Measurements from ENCODE around the gene HSPBAP1.

HSPBAP1 gene

DNA sequence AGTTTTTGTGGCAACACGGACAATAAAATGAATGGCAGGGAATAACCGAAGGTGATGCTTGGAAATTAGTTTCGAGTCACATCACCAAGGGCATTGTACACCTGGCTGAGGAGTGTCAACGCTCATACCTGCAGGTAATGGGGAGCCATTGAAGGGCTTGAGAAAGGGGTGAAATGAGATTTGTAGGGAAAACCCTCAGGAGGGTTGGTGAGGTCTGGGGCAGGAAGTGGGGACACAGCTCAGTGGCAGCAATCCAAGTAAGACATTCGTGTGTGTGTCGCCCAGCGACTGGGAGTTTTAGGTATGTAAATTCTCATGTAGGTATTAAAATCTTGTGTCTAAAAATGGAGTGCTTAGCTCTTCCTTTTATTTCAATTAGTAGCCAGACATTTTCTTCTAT is 98.7 kb downstream of the HSPBAP1 start:
- no peak for DNase-seq

DNA sequence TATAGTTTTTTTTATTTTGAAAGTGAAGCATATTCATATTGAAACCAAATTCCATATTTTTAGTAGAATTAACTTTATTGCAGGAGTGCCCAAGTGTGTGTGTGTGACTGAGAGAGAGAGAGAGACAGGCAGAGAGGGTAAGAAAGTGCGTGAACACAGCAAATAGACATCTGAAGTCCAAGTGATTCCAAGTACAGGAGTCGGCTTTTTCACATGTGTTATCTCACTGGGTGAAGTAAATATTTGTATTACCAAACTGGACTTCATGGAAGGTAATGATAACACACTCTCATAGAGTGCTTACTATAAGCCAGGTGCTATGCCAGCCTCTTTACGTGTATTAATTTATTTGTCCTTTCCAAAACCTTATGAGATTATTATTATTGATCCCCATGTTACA is 101.0 kb downstream of the HSPBAP1 start:
- DNase-seq = no peak
- intact Hi-C loops (cut with DNase I) = no loop called here

More for the DNA sequence above, 98.7 kb downstream of the HSPBAP1 start:
- intact Hi-C loops (cut with DNase I) = no loop called here

DNA sequence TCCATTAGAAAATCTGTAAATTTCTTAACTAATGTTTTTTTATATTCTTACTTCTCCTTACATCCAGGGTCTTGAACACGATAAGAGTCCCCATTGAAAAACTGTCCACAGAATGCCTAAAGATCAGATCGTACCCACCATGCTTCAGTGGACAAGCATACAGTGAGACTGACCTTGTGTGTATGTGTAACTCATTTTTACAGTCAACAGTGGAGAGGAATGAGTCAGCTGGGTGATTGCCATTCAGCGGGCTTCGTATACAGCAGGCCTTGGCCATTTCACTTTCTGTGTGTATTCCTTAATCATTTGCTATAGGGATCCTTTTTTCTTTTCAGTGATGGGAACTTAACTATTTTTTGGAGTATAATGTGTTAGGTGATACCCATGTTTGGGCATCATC is 102.4 kb downstream of the HSPBAP1 start:
- no peak for DNase-seq
- intact Hi-C loops (cut with DNase I) = no loop called here

DNA sequence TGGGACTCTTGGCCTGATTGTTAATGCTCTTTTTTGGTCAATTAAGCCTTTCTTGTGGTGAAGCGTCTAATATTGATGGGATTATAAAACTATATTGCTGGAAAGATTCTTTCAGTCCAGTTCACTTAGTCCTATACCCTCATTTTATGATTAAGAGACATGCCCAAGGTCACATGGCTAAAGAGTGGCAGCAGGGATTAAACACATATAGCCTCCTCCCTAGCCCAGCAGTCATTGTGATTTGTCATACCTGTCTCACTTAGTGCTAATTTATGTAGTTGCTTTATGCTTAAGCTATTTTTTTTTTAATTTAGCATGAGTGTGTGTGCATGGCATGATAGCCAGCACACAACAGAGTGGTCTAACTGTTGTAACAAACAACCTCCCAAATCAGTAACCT is 103.5 kb downstream of the HSPBAP1 start:
- intact Hi-C loops (cut with DNase I) = no loop called here

More for the DNA sequence above, 103.5 kb downstream of the HSPBAP1 start:
- no peak for DNase-seq

Data from posterior cingulate gyrus (tissue), 11 donors.